Ascending aorta (tissue), 2 donors: Measurements from ENCODE around the gene LRIT3. TPM values are rescaled to one million over a fixed set of nuclear protein-coding genes. Genes with fewer than 3 reads are reported as not detected.

Experiments
- DNase-seq, 2 donors: peaks; one replicate each; pipeline ENCODE4 v3.0.0-alpha.2; 2019; ENCODE audit warnings: low spot score in 2 of 2
- H3K27ac ChIP-seq, 2 donors: fragments of 200-600 bp; sonication (generic); one replicate each; pipeline ENCODE4 v1.5.1; 2016 to 2017; ENCODE audit warnings: mild to moderate bottlenecking in 1 of 2
- H3K27me3 ChIP-seq: fragments of 200-600 bp; sonication (generic); one replicate; pipeline ENCODE4 v1.5.1; 2017
- H3K36me3 ChIP-seq, 2 donors: fragments of 200-600 bp; sonication (generic); one replicate each; pipeline ENCODE4 v1.5.1; 2016
- H3K4me1 ChIP-seq, 2 donors: fragments of 200-600 bp; sonication (generic); one replicate each; pipeline ENCODE4 v1.5.1; 2016 to 2017; ENCODE audit warnings: mild to moderate bottlenecking in 1 of 2
- H3K4me3 ChIP-seq, 2 donors: fragments of 200-600 bp; sonication (generic); one replicate each; pipeline ENCODE4 v1.5.1; 2016 to 2017; ENCODE audit warnings: mild to moderate bottlenecking in 1 of 2
- H3K9me3 ChIP-seq, 2 donors: fragments of 200-600 bp; sonication (generic); one replicate each; pipeline ENCODE4 v1.5.1; 2016
- intact Hi-C: fragments of 100-400 bp; cut with DNase I; formaldehyde crosslinking; loops from one replicate; pipeline ENCODE4 v1.15.1; 2023
- total RNA-seq: library from RNA; depleted of rRNA; stranded (reverse); fragments of >200 nt; gene quantifications from one replicate; pipeline ENCODE4 v1.1.0, GENCODE V29; 2016
- TF ChIP-seq, protein P1 (sequence below), 3 experiments: fragments of 200-600 bp in 2 of 3; fragments of 450-650 bp in 1 of 3; sonication (generic) in 2 of 3; IDR thresholded peaks; one replicate each; pipeline ENCODE4 v1.5.1; 2016 to 2019; ENCODE audit warnings: antibody characterized with exemption in 3 of 3, mild to moderate bottlenecking in 1 of 3, moderate library complexity in 1 of 3

LRIT3 gene
- total RNA-seq, 1 donor from 2014 or later: not detected

DNA sequence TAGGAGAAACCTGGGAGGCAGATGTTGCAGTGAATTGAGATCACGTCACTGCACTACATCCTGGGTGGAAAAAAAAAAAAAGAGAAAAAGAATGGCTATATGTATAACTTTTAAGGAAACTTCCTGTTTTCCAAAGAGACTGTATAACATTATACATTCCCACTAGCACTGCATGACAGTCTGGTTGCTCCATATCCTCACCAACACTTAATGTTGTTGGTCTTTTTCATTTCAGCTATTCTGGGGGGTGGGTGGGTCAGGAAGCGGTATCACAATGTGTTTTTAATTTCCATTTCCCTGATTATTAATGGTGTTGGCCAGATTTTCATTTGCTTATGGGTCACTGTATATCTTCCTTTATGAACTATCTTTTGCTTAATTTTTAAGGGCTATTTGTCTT, 13.4 kb downstream of the LRIT3 start:
- DNase-seq: no peak
- no peaks in the 10 kb centered on the region for H3K36me3 ChIP-seq
- no peaks in the 10 kb centered on the region for H3K4me1 ChIP-seq
- intact Hi-C loops: no loop called here
- H3K27me3 ChIP-seq: no peaks in the 10 kb centered on the region
- H3K27ac ChIP-seq: no peak overlapping the region
- H3K9me3 ChIP-seq: peaks cover 0 to 7% of the 10 kb centered on the region in 2 donors
- H3K4me3 ChIP-seq: no peak overlapping the region
- TF ChIP-seq, protein P1, sequence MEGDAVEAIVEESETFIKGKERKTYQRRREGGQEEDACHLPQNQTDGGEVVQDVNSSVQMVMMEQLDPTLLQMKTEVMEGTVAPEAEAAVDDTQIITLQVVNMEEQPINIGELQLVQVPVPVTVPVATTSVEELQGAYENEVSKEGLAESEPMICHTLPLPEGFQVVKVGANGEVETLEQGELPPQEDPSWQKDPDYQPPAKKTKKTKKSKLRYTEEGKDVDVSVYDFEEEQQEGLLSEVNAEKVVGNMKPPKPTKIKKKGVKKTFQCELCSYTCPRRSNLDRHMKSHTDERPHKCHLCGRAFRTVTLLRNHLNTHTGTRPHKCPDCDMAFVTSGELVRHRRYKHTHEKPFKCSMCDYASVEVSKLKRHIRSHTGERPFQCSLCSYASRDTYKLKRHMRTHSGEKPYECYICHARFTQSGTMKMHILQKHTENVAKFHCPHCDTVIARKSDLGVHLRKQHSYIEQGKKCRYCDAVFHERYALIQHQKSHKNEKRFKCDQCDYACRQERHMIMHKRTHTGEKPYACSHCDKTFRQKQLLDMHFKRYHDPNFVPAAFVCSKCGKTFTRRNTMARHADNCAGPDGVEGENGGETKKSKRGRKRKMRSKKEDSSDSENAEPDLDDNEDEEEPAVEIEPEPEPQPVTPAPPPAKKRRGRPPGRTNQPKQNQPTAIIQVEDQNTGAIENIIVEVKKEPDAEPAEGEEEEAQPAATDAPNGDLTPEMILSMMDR (IDR thresholded peaks at IDR 0.05): no peak

DNA sequence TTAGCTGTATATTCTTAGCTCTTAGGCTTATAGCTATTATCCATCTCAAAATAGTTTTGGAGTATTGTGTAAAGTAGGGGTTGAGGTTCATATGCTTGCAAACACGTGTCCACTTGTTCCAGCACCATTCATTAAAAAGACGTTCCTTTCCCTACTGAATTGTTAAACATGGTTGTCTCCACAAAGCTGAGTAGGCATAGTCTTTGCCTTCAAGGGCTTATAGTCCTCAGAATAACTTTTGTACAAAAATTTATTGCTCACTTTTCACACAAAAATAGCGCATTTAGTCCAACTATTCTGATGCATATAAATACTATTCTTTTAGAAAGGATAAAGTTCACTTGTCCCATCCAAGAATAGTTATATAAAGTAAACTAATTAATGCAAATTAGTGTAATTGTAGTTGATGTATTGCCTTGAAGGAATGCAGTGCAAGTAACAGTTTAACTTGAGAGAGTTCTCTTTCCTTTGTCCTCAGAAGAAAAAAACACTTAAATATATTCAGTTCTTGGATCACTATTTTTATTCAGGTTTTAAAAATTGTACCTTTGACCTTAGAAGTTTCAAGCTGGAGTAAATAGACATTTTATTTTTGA, 14.1 kb downstream of the LRIT3 start:
- Histone ChIP-seq H3K4me1 (no peaks in the 10 kb centered on the region), H3K27ac (no peak overlapping the region), H3K36me3 (no peaks in the 10 kb centered on the region), H3K9me3 (peaks cover 0 to 7% of the 10 kb centered on the region in 2 donors), H3K27me3 (no peaks in the 10 kb centered on the region), H3K4me3 (no peak overlapping the region)
- no peak for DNase-seq
- intact Hi-C loops: no loop called here
- TF ChIP-seq, protein P1 (IDR thresholded peaks at IDR 0.05): no peak

DNA sequence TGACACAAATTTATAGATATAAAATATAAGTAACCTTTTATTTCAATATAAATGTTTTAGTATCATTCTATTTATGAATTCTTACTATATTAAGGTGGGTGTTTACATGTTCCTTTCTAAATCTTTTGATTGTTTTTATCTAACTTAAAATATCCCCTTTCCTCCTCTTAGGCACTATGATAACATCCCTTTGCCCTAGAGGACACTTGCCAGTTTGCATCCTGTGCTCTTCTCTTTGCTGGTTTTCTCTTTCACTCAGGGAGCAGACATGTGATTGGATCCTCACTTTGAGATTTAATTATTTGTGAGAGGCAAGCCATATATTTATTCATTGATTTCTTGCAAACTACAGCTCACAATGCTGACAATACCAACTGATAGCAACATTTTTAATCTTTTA, 16.2 kb downstream of the LRIT3 start:
- TF ChIP-seq, protein P1 (IDR thresholded peaks at IDR 0.05): no peak
- H3K4me3 ChIP-seq: no peak overlapping the region
- H3K4me1 ChIP-seq: no peaks in the 10 kb centered on the region
- DNase-seq: no peak
- peaks cover 0 to 7% of the 10 kb centered on the region in 2 donors for H3K9me3 ChIP-seq
- H3K36me3 ChIP-seq: no peaks in the 10 kb centered on the region
- intact Hi-C loops: no loop called here
- no peaks in the 10 kb centered on the region for H3K27me3 ChIP-seq
- H3K27ac ChIP-seq: no peak overlapping the region

DNA sequence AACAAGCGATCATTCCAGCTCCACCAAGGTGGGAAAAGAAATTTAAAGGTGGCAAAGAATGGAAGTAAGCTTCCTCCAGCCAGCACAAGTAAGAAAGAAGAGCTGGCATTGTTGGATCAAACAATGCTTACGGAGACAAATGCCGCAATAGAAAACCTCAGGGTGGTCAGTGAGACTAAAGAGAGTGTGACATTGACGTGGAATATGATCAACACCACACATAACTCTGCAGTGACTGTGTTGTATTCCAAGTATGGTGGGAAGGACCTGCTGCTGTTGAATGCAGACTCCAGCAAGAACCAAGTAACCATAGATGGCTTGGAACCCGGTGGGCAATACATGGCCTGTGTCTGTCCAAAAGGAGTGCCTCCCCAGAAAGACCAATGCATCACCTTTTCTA, 22.2 kb downstream of the LRIT3 start:
- TF ChIP-seq, protein P1 (IDR thresholded peaks at IDR 0.05): no peak
- intact Hi-C loops: no loop called here
- Histone ChIP-seq H3K4me3 (no peak overlapping the region), H3K4me1 (no peaks in the 10 kb centered on the region), H3K36me3 (no peaks in the 10 kb centered on the region), H3K27me3 (no peaks in the 10 kb centered on the region), H3K27ac (no peak overlapping the region), H3K9me3 (no peaks in the 10 kb centered on the region)
- DNase-seq: no peak

DNA sequence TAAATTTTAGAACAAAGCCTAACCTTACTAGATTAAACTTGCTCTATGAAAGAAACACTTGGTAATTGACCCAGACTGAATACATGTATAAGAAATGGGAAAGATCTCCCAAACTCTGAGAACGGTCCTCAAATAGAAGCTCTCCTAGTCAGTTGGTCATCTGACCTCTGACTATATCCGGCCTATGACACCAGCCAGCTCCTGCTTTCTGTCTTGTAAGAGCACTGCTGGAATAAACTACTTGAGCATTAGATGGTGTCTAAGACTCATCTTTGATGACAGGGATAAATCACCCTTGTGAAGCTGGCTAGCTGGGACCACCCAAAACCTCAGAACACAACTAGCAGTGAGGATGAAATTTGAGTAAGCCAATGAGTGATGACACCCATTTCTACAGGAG, 24.2 kb downstream of the LRIT3 start:
- Histone ChIP-seq H3K4me3 (no peak overlapping the region), H3K27me3 (no peaks in the 10 kb centered on the region), H3K27ac (no peak overlapping the region), H3K9me3 (no peaks in the 10 kb centered on the region), H3K4me1 (no peaks in the 10 kb centered on the region), H3K36me3 (no peaks in the 10 kb centered on the region)
- intact Hi-C loops: no loop called here
- no peak for DNase-seq
- TF ChIP-seq, protein P1 (IDR thresholded peaks at IDR 0.05): no peak
